SU-DHL-6 (cell line): Measurements from ENCODE around the gene RINL.

Experiments
- H2AFZ ChIP-seq: fragments of 200-600 bp; sonication (generic); 2 replicates; pipeline ENCODE4 v1.6.1; 2014; ENCODE audit warnings: low read depth, mild to moderate bottlenecking, moderate library complexity, mixed read lengths, antibody characterized with exemption, low read length; ENCODE audit not compliant: severe bottlenecking
- H3F3A ChIP-seq: fragments of 200-600 bp; shearing (Covaris generic); 2 replicates; pipeline ENCODE4 v1.6.0; 2016; ENCODE audit warnings: antibody characterized with exemption, mild to moderate bottlenecking; ENCODE audit not compliant: insufficient read depth
- H3K27ac ChIP-seq: fragments of 200-600 bp; sonication (generic); 2 replicates; pipeline ENCODE4 v1.5.1; 2016; ENCODE audit warnings: low read depth, mild to moderate bottlenecking, low read length, moderate library complexity, mixed read lengths
- H3K27me3 ChIP-seq: fragments of 200-600 bp; sonication (generic), shearing (Covaris generic); 2 replicates; pipeline ENCODE4 v1.6.0; 2014; ENCODE audit warnings: mild to moderate bottlenecking, low read length
- H3K36me3 ChIP-seq: fragments of 200-600 bp; sonication (generic); 2 replicates; pipeline ENCODE4 v1.6.1; 2014; ENCODE audit warnings: mild to moderate bottlenecking, low read length, mixed read lengths
- H3K4me2 ChIP-seq: fragments of 300-600, 200-600 bp; shearing (Covaris generic), sonication (generic); 2 replicates; pipeline ENCODE4 v1.6.0; 2014; ENCODE audit warnings: low read length, low read depth, mild to moderate bottlenecking; ENCODE audit not compliant: poor library complexity, severe bottlenecking
- H3K4me3 ChIP-seq: fragments of 200-600 bp; sonication (generic); 2 replicates; pipeline ENCODE4 v1.5.1; 2014; ENCODE audit warnings: antibody characterized with exemption, low read length, mild to moderate bottlenecking, mixed read lengths; ENCODE audit not compliant: insufficient read depth, poor library complexity, severe bottlenecking
- H3K79me2 ChIP-seq: fragments of 200-600 bp; sonication (generic); 2 replicates; pipeline ENCODE4 v1.6.1; 2014; ENCODE audit warnings: mild to moderate bottlenecking, low read length, moderate library complexity; ENCODE audit not compliant: insufficient read depth
- H3K9ac ChIP-seq: fragments of 200-600 bp; sonication (generic); 2 replicates; pipeline ENCODE4 v1.7.0; 2014; ENCODE audit warnings: mild to moderate bottlenecking, low read length
- H3K9me2 ChIP-seq: fragments of 200-600 bp; sonication (generic); replicated peaks from 2 replicates; pipeline ENCODE4 v1.6.1; 2014; ENCODE audit warnings: low read length; ENCODE audit not compliant: insufficient read depth
- H3K9me3 ChIP-seq: fragments of 200-600 bp; sonication (generic); 2 replicates; pipeline ENCODE4 v1.6.1; 2014; ENCODE audit warnings: low read length, mixed read lengths; ENCODE audit not compliant: insufficient read depth
- H4K20me1 ChIP-seq: fragments of 200-600 bp; sonication (generic); 2 replicates; pipeline ENCODE4 v1.6.1; 2014; ENCODE audit warnings: low read depth, mild to moderate bottlenecking, antibody characterized with exemption, low read length, moderate library complexity, mixed read lengths
- CTCF ChIP-seq: fragments of 200-600 bp; sonication (generic); IDR thresholded peaks from one replicate; pipeline ENCODE4 v1.5.1; 2017; ENCODE audit warnings: antibody characterized with exemption, mild to moderate bottlenecking, low read length, moderate library complexity; ENCODE audit not compliant: insufficient read depth, poor library complexity, severe bottlenecking
- EZH2phosphoT487 ChIP-seq: fragments of 200-600 bp; sonication (generic), shearing (Covaris generic); conservative IDR thresholded peaks from 2 replicates; pipeline ENCODE4 v1.6.1; 2018; ENCODE audit warnings: mild to moderate bottlenecking, antibody characterized with exemption, low read length, moderate library complexity, mixed read lengths

RINL gene

GRCh38 chr19:38904581-38905539 lies 26.8 kb upstream of the RINL start:
- 0 out of 2 replicates have a peak, but pooled peaks cover 3% of the 10 kb centered on the region for H3K36me3 ChIP-seq
- no peaks in the 10 kb centered on the region; the same call in 1 of the 2 replicates for H3F3A ChIP-seq
- TF ChIP-seq EZH2phosphoT487 (no peak), CTCF (no peak)
- H3K9me3 ChIP-seq: no peaks in the 10 kb centered on the region
- no peaks in the 10 kb centered on the region for H3K9me2 ChIP-seq
- no peak overlapping the region for H3K4me2 ChIP-seq
- no peak overlapping the region for H3K9ac ChIP-seq
- peaks cover 35% of the 10 kb centered on the region for H3K79me2 ChIP-seq
- no peaks in the 10 kb centered on the region for H3K27me3 ChIP-seq
- H3K4me3 ChIP-seq: no peak overlapping the region
- H4K20me1 ChIP-seq: no peaks in the 10 kb centered on the region
- no peak overlapping the region for H3K27ac ChIP-seq
- H2AFZ ChIP-seq: no peak overlapping the region

DNA sequence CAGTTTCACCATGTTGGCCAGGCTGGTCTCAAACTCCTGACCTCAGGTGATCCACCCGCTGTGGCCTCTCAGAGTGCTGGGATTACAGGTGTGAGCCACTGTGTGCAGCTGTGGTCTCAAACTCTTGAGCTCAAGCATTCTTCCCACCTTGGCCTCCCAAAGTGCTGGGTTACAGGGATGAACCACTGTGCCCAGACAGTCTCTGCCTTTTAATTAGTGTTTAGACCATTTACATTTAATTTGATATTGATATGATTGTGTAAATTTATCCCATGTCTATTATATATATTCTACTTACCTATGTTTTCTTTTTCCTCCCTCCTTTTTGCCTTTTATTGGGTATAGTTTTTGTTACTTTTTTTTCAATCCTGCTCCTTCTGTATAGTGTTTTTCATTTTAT lies 23.6 kb upstream of the RINL start:
- H2AFZ ChIP-seq: no peak overlapping the region
- no peak overlapping the region for H3K27ac ChIP-seq
- H3K9ac ChIP-seq: no peak overlapping the region
- H3K4me2 ChIP-seq: peak overlapping the region; percentile 92
- H4K20me1 ChIP-seq: no peaks in the 10 kb centered on the region
- H3K27me3 ChIP-seq: no peaks in the 10 kb centered on the region
- TF ChIP-seq EZH2phosphoT487 (no peak), CTCF (no peak)
- no peaks in the 10 kb centered on the region for H3K9me2 ChIP-seq
- no peaks in the 10 kb centered on the region; the same call in 1 of the 2 replicates for H3F3A ChIP-seq
- H3K79me2 ChIP-seq: peaks cover 35% of the 10 kb centered on the region
- H3K36me3 ChIP-seq: 0 out of 2 replicates have a peak, but pooled peaks cover 3% of the 10 kb centered on the region
- peak overlapping the region; percentile 97 for H3K4me3 ChIP-seq
- no peaks in the 10 kb centered on the region for H3K9me3 ChIP-seq

- H3K4me2 ChIP-seq: peak overlapping the region; percentile 92
- peak overlapping the region; percentile 71 for H3K9ac ChIP-seq
- no peak overlapping the region for H2AFZ ChIP-seq
- H3K36me3 ChIP-seq: 0 out of 2 replicates have a peak, but pooled peaks cover 2% of the 10 kb centered on the region
- peaks cover 35% of the 10 kb centered on the region for H3K79me2 ChIP-seq
- TF ChIP-seq CTCF: no peak
- TF ChIP-seq EZH2phosphoT487: no peak
- peak overlapping the region; percentile 97 for H3K4me3 ChIP-seq
- H4K20me1 ChIP-seq: no peaks in the 10 kb centered on the region
- no peaks in the 10 kb centered on the region for H3K9me2 ChIP-seq
- no peaks in the 10 kb centered on the region for H3K27me3 ChIP-seq
- 0 out of 2 replicates have a peak overlapping the region, but pooled peaks have one; percentile 31 for H3K27ac ChIP-seq
- H3K9me3 ChIP-seq: no peaks in the 10 kb centered on the region
- H3F3A ChIP-seq: no peaks in the 10 kb centered on the region; the same call in 1 of the 2 replicates
These were observed 22.7 kb upstream of the RINL start for GRCh38 chr19:38900743-38901190.
